BJ (cell line): ENCODE results near the gene INKA1. TPM values are rescaled to one million over a fixed set of nuclear protein-coding genes. Genes with fewer than 3 reads are reported as not detected.

Experiments used
- CTCF ChIA-PET: fragments of 350-600 bp; formaldehyde crosslinking; extraction: SDS; loops from one replicate; lab custom pipeline; 2021; ENCODE audit warnings: antibody characterized with exemption, inconsistent platforms; lab: Yijun Ruan, JAX
- POLR2A ChIA-PET: fragments of 300-600 bp; sonication (Branson Sonifier 250); formaldehyde crosslinking; extraction: SDS; loops from one replicate; lab custom pipeline; 2021; ENCODE audit warnings: antibody characterized with exemption; lab: Charles Lee
- DNase-seq: peaks from one replicate; pipeline ENCODE4 v3.0.0-alpha.2; 2011; ENCODE audit warnings: low read depth
- H3K27me3 ChIP-seq: 2 replicates; pipeline ENCODE4 v1.6.0; 2011; ENCODE audit warnings: low read length; ENCODE audit not compliant: control insufficient read depth, insufficient read depth
- H3K36me3 ChIP-seq: 2 replicates; pipeline ENCODE4 v1.5.1; 2011; ENCODE audit warnings: low read length; ENCODE audit not compliant: control insufficient read depth, insufficient read depth
- H3K4me3 ChIP-seq: 2 replicates; pipeline ENCODE4 v1.5.1; 2011; ENCODE audit warnings: low read depth, mild to moderate bottlenecking, control low read depth, low read length
- polyA plus RNA-seq: library from polyadenylated mRNA; depleted of rRNA; stranded (reverse); fragments of >200 nt; gene quantifications from 2 replicates; pipeline ENCODE4 v1.2.3, GENCODE V29; 2011
- TF ChIP-seq, protein P1 (sequence below): IDR thresholded peaks from 2 replicates; pipeline ENCODE4 v1.5.1; 2011; ENCODE audit warnings: low read depth, mild to moderate bottlenecking, control low read depth, inconsistent platforms, low read length, moderate library complexity; ENCODE audit not compliant: insufficient read depth

Gene INKA1
- polyA plus RNA-seq, 1 experiment: 4.4 TPM

DNA sequence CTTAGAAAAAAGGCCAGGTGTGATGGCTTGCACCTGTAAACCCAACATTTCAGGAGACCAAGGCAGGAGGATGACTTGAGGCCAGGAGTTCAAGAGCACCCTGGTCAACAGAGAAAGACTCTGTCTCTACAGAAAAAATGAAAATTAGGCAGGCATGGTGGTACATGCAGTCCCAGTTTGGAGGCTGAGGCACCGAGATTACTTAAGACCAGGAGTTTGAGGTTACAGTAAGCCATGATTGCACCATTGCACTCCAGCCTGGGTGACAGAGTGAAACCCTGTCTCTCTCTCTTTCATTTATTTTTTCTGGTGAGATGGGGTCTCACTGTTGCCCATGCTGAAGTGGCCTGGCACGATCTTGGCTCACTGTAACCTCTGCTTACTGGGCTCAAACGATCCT is 41.4 kb upstream of the INKA1 start:
- DNase-seq: no peak
- TF ChIP-seq, protein P1, sequence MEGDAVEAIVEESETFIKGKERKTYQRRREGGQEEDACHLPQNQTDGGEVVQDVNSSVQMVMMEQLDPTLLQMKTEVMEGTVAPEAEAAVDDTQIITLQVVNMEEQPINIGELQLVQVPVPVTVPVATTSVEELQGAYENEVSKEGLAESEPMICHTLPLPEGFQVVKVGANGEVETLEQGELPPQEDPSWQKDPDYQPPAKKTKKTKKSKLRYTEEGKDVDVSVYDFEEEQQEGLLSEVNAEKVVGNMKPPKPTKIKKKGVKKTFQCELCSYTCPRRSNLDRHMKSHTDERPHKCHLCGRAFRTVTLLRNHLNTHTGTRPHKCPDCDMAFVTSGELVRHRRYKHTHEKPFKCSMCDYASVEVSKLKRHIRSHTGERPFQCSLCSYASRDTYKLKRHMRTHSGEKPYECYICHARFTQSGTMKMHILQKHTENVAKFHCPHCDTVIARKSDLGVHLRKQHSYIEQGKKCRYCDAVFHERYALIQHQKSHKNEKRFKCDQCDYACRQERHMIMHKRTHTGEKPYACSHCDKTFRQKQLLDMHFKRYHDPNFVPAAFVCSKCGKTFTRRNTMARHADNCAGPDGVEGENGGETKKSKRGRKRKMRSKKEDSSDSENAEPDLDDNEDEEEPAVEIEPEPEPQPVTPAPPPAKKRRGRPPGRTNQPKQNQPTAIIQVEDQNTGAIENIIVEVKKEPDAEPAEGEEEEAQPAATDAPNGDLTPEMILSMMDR: no peak
- ChIA-PET POLR2A (no interaction called here), CTCF (no interaction called here)
- Histone ChIP-seq H3K27me3 (no peaks in the 10 kb centered on the region), H3K36me3 (peaks cover 2% of the 10 kb centered on the region), H3K4me3 (no peak overlapping the region)

DNA sequence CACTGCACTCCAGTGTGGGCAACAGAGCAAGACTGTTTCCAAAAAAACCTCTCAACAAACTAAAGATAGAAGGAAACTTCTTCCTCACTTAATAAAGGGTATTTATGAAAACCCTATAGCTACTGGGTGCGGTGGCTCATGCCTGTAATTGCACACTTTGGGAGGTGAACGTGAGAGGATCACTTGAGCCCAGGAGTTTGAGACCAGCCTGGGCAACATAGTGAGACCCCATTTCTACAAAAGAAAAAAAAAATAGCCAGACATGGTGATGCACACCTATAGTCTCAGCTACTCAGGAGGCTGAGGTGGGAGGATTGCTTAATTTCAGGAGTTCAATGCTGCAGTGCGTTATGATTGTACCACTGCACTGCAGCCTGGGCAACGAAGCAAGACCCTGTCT is 39.1 kb upstream of the INKA1 start:
- Histone ChIP-seq H3K36me3 (peaks cover 2% of the 10 kb centered on the region), H3K4me3 (no peak overlapping the region), H3K27me3 (no peaks in the 10 kb centered on the region)
- CTCF ChIA-PET: no interaction called here
- TF ChIP-seq, protein P1: no peak
- POLR2A ChIA-PET: interaction anchor here (0.6 kb wide), 1 partner anchor 136 kb away, joined by 3 read pairs; no protein-coding TSS in a partner anchor
- no peak for DNase-seq

DNA sequence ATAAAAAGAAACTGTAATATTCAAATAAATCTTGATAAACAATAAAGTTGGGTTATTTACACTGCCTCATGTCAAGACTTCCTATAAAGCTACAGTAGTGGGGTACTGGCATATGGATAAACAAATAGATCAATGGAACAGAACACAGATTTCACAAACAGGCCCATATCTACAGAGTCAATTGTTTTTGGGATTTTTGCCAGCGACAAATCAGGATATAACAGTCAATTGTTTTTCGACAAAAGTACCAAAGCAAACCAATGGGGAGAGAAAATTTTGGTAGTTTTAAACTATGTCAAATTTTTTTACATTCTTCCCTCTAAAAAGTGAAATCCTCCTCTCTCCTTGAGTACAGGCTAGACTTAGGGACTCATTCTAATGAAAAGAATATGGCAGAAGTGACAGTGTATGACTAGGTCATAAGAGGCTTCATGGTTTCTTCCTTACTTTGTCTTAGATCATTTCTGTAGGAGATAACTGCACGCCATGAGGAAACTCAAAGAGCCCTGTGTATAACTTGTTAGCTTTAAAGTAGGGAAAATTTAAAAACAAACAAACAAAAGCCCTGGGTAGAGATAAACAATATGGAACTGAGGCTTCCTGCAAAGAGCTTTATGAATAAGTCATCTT is 33.7 kb upstream of the INKA1 start:
- TF ChIP-seq, protein P1: no peak
- H3K36me3 ChIP-seq: no peaks in the 10 kb centered on the region; the same call in 1 of the 2 replicates
- ChIA-PET POLR2A (no interaction called here), CTCF (no interaction called here)
- H3K4me3 ChIP-seq: no peak overlapping the region
- no peaks in the 10 kb centered on the region for H3K27me3 ChIP-seq
- no peak for DNase-seq

DNA sequence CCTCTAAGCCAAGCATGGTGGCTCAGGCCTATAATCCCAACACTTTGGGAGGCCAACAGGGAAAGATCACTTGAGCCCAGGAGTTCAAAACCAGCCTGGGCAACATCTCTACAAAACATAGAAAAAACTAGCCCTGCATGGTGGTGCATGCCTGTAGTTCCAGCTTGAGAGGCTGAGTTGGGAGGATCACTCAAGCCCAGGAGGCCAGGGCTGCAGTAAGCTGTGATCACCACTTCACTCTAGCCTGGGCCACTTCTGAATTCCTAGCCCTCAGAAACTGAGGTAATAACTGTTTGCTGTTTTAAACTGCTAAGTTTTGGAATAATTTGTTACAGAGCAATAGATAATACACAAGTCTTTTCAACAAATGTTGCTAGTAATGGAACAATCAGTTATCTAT is 33.1 kb upstream of the INKA1 start:
- no peak for DNase-seq
- no peaks in the 10 kb centered on the region for H3K27me3 ChIP-seq
- no peak overlapping the region for H3K4me3 ChIP-seq
- ChIA-PET CTCF (no interaction called here), POLR2A (no interaction called here)
- no peaks in the 10 kb centered on the region; the same call in 1 of the 2 replicates for H3K36me3 ChIP-seq
- TF ChIP-seq, protein P1: no peak

DNA sequence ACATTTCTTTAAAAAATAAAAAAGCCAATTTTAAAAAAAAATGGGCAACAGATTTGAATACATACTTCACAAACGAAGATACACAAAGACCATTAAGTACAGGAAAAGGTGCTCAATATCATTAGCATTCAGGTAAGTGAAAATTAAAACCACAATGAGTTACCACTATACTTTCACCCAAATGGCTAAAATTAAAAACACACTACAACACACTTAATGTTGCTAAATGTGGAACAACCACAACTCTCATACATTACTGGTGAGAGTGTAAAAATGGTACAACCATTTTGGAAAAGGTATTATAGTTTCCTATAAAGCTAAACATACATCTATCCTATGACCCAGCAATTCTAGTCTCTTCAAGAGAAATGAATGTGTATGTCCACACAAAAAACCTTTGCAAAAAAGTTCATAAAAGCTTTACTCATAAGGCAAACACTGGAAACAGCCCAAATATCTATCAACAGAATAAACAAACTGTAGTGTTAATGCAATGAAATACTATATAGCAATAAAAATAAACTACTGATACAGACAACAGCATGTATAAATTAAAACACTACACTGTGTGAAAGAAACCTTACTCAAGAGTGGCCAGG is 31.6 kb upstream of the INKA1 start:
- Histone ChIP-seq H3K27me3 (no peaks in the 10 kb centered on the region), H3K4me3 (no peak overlapping the region), H3K36me3 (0 out of 2 replicates have a peak, but pooled peaks cover 4% of the 10 kb centered on the region)
- POLR2A ChIA-PET: interaction anchor here (0.6 kb wide), 1 partner anchor 14 kb away, joined by 3 read pairs; no protein-coding TSS in a partner anchor
- TF ChIP-seq, protein P1: no peak
- CTCF ChIA-PET: interaction anchor here (0.7 to 1.2 kb wide), 2 partner anchors 13 to 26 kb away, joined by 3 read pairs; no protein-coding TSS in a partner anchor
- no peak for DNase-seq
